Thoracic aorta (tissue), 2 donors: ENCODE results near the gene AGBL5. TPM values are rescaled to one million over a fixed set of nuclear protein-coding genes. Genes with fewer than 3 reads are reported as not detected.
"Not testable (repeated sequence)": the region's sequence is repeated elsewhere in the genome, so short reads cannot be mapped to it uniquely, and the experiment has no call there.

ENCODE experiments used
- ATAC-seq: fragments of 150-250 bp; one replicate; pipeline ENCODE4 v1.8.0; 2017; ENCODE audit warnings: low read depth; ENCODE audit not compliant: insufficient number of reproducible peaks, low FRiP score
- DNase-seq: peaks from one replicate; pipeline ENCODE4 v3.0.0-alpha.2; 2020; ENCODE audit warnings: low spot score
- H3K27ac ChIP-seq, 2 donors: fragments of 200-600 bp; sonication (generic); 1 replicate in 1 of 2; 2 replicates in 1 of 2; pipeline ENCODE4 v1.5.1; 2016; ENCODE audit warnings: mild to moderate bottlenecking in 2 of 2, moderate library complexity in 2 of 2
- H3K27me3 ChIP-seq: fragments of 200-600 bp; sonication (generic); replicated peaks from 2 replicates; pipeline ENCODE4 v1.6.0; 2016; ENCODE audit warnings: mild to moderate bottlenecking; ENCODE audit not compliant: insufficient read depth
- H3K36me3 ChIP-seq: fragments of 200-600 bp; sonication (generic); one replicate; pipeline ENCODE4 v1.5.1; 2016
- H3K4me1 ChIP-seq, 2 donors: fragments of 200-600 bp; sonication (generic); 1 replicate in 1 of 2; 2 replicates in 1 of 2; pipeline versions ENCODE4 v1.5.1 to v1.6.0; 2016; ENCODE audit warnings: low read depth in 2 of 2, mild to moderate bottlenecking in 1 of 2; ENCODE audit not compliant: control insufficient read depth in 1 of 2
- H3K4me3 ChIP-seq: fragments of 200-600 bp; sonication (generic); 2 replicates; pipeline ENCODE4 v1.5.1; 2016; ENCODE audit warnings: mild to moderate bottlenecking
- H3K9me3 ChIP-seq: fragments of 200-600 bp; sonication (generic); 2 replicates; pipeline ENCODE4 v1.5.1; 2016
- total RNA-seq, 2 donors: library from RNA; depleted of rRNA; stranded (reverse); fragments of >200 nt; gene quantifications; one replicate each; pipeline versions ENCODE4 v1.1.0 to v1.2.3, GENCODE V29; 2016
- TF ChIP-seq, protein P1 (sequence below): fragments of 200-600 bp; sonication (generic); IDR thresholded peaks from one replicate; pipeline ENCODE4 v1.5.1; 2019; ENCODE audit warnings: antibody characterized with exemption

Gene AGBL5
- total RNA-seq, 2 donors from 2014 or later, result 7.8 to 10.8 TPM

DNA sequence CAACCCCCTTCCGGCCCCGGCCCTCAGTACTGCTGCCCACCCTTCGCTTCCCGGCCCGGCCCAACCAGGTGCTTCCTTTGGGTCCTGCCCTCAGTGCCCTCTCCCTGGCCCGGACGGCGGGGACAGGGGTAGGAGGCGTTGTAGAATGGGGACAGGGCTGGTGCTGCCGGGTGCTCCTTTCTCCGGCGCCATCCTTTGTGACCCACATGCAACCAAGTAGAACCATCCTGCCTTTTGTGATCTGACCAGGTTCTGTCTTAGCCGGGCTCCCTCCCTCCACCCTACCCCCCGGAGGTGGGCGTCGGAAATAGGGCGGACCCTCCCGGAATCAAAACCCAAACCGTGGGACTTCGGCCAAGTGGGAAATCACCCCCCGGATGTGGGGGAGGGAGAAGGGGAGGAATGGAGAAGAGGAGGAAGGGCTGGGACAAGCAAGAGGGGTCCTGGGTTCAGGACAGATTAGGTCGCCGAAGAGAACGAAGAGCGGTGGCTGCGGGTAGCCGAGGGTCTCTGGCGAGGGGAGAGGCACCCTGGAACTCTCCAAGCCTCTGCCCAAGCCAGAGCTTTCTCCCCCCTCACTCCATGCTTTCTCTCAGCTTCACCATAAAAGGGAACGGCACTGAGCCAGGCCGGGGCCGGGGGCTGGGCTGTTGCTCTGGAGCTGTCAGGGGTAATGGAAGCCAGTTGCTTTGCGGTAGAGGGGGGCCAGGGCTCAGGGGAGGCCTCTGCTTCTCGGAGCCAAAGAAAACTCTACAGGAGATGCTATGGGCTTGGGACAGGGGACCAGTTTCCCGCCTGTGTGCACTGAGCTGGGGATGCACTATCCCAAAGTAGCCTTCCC, 20.7 kb downstream of the AGBL5 start:
- H3K9me3 ChIP-seq, result no peaks in the 10 kb centered on the region
- peak overlapping the region; percentile 88 to 99 for H3K27ac ChIP-seq
- ATAC-seq (peak; percentile 16), DNase-seq (no peak)
- H3K4me3 ChIP-seq, result peak overlapping the region; percentile 92
- TF ChIP-seq, protein P1, sequence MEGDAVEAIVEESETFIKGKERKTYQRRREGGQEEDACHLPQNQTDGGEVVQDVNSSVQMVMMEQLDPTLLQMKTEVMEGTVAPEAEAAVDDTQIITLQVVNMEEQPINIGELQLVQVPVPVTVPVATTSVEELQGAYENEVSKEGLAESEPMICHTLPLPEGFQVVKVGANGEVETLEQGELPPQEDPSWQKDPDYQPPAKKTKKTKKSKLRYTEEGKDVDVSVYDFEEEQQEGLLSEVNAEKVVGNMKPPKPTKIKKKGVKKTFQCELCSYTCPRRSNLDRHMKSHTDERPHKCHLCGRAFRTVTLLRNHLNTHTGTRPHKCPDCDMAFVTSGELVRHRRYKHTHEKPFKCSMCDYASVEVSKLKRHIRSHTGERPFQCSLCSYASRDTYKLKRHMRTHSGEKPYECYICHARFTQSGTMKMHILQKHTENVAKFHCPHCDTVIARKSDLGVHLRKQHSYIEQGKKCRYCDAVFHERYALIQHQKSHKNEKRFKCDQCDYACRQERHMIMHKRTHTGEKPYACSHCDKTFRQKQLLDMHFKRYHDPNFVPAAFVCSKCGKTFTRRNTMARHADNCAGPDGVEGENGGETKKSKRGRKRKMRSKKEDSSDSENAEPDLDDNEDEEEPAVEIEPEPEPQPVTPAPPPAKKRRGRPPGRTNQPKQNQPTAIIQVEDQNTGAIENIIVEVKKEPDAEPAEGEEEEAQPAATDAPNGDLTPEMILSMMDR, result no peak
- H3K4me1 ChIP-seq, result peaks cover 28 to 74% of the 10 kb centered on the region in 2 donors
- peaks cover 3% of the 10 kb centered on the region for H3K36me3 ChIP-seq
- H3K27me3 ChIP-seq, result no peaks in the 10 kb centered on the region

DNA sequence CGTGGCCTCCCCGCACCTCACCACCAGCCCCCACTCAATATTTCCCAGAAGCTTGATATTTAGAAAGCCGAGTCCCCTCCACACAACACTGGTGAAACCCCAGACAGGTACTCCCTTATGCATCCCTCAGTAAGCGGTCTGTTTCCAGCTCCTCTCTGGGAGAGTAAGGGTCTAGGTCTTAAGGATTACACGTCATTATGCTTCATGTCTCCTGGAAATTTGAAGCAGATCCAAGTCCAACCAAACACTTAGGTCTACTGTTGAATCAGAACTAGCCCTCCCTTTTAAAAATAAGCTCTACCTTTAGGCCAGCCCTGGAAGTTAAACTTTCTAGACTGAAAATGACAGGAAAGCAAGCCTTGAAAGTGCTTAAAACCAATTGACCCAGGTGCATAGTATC, 21.5 kb downstream of the AGBL5 start:
- peaks cover 33 to 80% of the 10 kb centered on the region in 2 donors for H3K4me1 ChIP-seq
- H3K36me3 ChIP-seq, result peaks cover 3% of the 10 kb centered on the region
- ATAC-seq, result no peak
- H3K27me3 ChIP-seq, result no peaks in the 10 kb centered on the region
- H3K27ac ChIP-seq, result peak overlapping the region; percentile 88 to 99
- TF ChIP-seq, protein P1, result no peak
- no peaks in the 10 kb centered on the region for H3K9me3 ChIP-seq
- no peak overlapping the region for H3K4me3 ChIP-seq
- no peak for DNase-seq

DNA sequence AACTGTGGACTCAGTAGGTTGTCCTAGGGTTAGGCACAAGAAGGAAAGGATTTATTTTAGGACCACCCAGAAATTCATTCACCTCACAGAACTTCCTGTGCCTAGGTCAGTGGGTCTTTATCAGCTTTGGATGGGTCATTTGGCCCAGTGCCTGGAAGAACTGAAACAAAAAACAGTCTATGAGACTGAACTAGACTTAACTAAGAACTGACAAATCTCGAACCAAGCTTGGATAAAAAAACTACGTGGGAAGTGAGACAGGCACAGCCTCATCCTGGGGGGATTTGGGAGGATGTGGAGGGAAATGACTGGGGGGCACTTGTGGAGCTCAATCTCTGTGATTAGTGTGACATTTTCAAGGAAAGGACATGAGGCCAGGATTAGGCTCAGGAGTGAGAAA, 22.3 kb downstream of the AGBL5 start:
- no peak for DNase-seq
- Histone ChIP-seq H3K9me3 (no peaks in the 10 kb centered on the region), H3K27ac (peak overlapping the region; percentile 88 to 99), H3K27me3 (no peaks in the 10 kb centered on the region), H3K4me3 (no peak overlapping the region), H3K4me1 (peaks cover 33 to 73% of the 10 kb centered on the region in 2 donors), H3K36me3 (no peaks in the 10 kb centered on the region)
- no peak for ATAC-seq
- TF ChIP-seq, protein P1, result no peak

DNA sequence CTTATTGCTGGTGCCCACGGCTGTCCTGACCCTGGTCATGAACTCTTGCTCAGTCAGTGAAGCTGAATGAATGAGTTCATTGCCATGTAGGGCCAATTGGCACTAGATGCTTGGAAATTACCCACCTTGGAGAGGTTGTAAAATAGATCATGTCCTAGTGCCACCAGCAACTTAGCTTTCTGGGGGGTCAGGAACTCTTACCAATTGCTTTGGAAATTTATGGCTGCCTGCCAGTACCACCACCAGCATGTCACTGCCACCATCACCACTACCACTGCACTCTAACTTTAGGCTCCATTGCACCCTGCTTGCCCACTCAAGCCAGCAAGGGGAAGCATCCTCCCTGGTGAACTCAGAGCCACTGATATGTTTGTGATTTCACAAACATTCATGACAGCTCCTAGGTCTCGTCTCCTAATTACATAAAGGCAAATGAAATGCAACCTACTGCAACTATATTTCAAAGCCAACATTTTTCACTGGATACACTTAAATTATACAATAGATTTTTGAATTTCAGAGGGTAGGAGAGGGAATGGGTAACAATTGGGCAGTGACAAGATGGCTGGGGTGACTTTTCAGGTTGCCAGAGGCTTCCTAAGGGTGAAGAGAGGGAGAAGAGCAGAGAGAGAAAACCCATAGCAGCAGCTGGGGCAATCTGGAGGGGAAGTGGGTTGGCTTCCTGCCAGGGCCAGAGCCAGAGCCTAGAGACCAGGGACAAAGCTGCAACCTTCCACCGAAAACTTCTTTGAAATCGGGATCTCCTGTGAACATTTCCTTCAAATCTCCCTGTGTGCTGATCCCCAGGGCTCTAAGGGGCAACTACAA, 23.5 kb downstream of the AGBL5 start:
- H3K27me3 ChIP-seq, result no peaks in the 10 kb centered on the region
- H3K27ac ChIP-seq, result peak overlapping the region; percentile 88 to 99
- no peaks in the 10 kb centered on the region for H3K36me3 ChIP-seq
- no peak for ATAC-seq
- TF ChIP-seq, protein P1, result no peak
- DNase-seq, result no peak
- H3K4me3 ChIP-seq, result no peak overlapping the region
- H3K9me3 ChIP-seq, result no peaks in the 10 kb centered on the region
- peaks cover 28 to 61% of the 10 kb centered on the region in 2 donors for H3K4me1 ChIP-seq

DNA sequence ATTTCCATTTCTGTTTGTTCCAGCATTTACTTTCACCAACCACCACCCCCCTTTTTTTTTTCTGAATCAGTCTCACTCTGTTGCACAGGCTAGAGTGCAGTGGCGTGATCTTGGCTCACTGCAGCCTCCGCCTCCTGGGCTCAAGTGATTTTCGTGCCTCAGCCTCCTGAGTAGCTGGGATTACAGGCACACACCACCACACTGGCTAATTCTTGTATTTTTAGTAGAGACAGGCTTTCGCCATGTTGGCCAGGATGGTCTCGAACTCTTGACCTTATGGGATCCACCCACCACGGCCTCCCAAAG, 24.1 kb downstream of the AGBL5 start:
- ATAC-seq, H3K4me3 ChIP-seq, H3K27me3 ChIP-seq, DNase-seq, H3K9me3 ChIP-seq, H3K36me3 ChIP-seq: not testable (repeated sequence)
- H3K27ac ChIP-seq, result peak overlapping the region; percentile 88 to 99
- peaks cover 28 to 60% of the 10 kb centered on the region in 2 donors for H3K4me1 ChIP-seq
